NCI-H526 (cell line): ENCODE measurements around the gene SETBP1.

Experiments used
- DNase-seq, 2 experiments: peaks; one replicate each; lab custom pipeline; 2025; lab: John Stamatoyannopoulos, UW

The SETBP1 gene

DNA sequence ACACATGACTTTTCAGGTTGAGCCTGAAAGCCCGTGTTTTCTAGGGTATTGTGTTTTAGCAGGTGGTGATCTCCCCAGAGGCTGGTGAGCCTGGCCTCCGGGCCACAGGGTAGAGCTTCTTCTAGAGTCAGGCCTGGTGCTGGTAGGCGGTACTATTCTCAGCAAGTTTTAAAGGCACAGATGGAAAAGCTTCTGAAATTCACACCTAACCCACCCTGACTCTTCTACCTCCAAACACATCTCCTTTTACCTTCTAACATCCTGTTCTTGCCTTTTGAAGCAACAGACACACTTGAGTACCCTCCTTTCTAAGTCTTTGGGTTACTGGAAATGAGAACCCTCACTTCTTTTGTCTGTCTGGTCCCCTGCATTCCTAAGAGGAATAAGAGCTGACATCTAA, 191.1 kb downstream of the SETBP1 start:
- no peak for DNase-seq

DNA sequence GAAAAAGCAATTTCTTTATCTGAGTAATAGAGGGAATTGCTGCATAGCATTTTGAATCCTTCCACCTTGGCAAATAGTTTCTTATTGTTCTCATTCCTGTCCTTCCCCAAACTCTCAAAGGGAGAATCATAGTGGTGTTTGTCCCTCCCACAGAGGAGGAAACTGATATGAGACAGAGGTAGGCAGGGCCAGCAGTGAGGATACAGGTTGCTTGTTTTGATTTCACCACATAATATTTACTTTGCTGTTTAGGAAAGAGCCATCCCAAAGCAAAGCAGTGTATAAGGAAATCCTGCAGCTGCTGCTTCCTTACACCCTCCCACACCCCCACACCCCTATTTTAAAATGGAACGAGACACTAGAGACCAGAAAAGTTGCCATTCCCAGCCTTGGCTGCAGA, 195.3 kb downstream of the SETBP1 start:
- no peak for DNase-seq

DNA sequence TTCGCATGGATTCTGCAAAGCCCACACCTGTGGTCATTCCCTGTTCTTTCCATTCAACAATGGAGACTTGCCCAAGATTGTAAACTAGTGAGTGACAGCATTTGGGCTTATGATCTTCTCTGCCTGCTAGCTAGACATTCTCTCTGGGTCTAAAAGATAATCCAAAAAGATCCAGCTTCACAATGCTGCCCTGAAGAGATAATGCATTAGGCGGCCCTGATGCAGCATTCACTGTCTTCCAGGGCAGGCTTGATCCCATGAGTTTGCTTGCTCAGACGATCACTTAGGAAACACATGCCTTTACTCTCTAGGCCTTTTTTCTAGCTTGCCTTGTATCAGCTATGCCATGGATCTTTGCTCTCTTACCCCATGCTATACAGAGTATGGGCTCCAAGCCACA, 196.1 kb downstream of the SETBP1 start:
- no peak for DNase-seq

DNA sequence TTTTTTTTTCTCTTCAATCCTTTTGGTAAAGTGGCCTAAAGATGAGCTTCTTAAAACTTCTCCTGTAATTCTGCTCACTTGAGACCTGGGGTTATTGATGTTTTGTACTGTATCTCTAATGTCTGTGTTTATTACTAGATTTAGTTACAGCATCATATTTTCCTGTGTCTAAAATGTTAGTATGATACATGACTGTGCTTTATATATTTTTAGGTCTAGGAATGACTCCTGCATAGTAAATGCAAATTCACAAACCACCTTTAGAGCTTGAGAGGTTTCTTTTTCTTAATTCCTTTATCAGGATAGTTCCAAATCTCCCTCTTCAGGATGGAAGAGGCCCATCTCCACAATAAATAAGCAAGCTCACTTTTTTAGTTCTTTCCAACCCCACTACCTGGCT, 197.6 kb downstream of the SETBP1 start:
- DNase-seq = no peak

DNA sequence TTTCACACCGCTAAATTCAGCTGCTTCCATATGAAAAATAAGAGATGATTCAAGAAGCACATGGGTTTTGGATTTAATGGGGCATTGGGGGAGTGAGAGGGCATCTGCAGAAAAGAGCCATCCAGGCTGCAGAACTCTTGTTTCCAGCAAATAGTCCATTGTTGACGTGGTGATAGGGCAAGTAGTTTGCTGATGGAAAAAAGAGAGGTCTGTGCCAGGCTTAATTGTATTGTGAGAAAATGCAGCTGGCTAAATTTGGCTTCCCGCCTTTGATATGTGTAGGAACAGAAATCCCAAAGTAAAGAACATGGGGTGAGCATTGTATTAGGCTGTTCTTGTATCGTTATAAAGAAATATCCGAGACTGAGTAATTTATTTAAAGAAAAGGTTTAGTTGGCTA, 199.5 kb downstream of the SETBP1 start:
- no peak for DNase-seq

DNA sequence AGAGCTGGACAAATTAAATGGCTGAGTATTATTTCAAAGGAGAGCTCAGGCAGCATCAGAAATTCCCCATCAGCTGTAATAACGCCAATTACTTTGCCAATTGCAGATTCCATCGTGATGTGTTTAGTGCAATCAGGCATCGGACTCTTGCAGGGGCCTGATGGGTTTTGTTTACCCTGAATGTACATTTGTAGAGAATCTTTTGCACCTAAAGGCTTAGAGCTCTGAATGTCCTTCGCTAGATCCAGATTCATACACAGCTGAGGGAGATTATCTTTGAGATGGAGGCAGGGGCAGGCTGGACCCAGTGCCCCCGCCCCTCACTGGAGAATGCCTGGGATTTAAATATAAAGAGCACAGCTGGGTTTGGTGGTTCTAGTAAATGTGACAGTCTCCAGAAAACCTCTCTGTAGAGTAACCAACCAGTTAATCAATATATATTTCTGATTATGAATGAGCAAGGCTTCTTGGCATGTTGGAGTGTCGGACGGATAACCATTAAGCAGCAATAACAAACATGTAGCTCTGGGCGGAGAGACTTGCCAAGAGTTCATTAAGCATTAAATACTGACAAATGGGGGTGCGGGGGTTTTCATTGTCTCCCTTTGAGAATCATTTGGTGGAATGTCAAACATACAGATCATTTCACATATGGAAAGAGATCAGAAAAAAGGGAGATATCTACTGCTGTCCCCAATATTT, 200.9 kb downstream of the SETBP1 start:
- no peak for DNase-seq

DNA sequence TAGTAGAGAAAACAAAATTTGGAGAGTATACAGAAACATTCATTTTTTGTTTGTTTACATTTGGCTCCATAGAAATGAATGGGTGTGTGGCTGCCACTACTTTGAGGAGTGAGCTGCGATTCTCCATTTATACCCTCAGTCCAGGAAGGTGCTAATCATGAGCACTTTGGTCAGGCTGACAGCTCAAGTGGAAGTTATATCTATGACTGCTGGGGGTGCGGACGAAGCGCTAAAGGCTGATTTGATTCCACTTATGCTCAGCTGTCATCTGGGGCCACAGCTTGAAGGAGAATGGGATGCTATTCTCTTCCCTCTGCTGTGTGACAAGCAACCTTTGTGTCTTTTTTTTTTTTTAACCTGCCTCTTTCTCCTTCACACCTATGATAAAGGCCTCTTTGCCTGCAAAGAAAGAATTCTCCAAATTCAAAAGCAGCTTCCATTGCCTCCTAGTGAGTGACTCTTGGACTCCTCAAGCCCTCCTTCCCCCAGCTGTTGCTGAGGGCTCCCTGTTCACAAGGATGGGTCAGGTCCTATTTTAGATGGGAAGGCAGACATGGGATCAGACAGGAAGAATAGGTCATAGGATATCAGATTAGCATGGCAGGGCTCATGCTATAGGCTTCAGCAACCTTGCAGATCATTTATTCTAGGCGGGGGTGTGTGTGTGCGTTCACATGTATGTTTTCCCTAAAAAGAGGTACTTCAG, 201.6 kb downstream of the SETBP1 start:
- DNase-seq = no peak

DNA sequence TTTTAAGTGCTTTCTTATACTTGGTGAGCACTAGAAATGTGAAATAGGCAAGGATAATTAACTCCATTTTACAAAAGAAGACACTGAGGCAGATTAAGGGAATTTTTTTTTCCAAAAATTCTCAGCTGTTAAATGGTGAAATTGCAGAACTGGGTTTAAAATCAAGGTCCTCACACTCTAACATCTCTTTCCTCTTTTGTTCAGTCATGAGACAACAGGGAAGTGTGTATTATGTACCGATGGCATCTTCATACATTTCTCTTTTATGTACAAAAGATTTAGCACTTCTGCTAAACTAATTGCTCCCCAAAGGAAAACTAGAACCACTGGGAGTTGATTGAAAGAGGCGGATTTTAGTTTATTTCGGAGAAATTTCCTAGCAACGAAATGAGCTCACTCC, 203.0 kb downstream of the SETBP1 start:
- DNase-seq = no peak

DNA sequence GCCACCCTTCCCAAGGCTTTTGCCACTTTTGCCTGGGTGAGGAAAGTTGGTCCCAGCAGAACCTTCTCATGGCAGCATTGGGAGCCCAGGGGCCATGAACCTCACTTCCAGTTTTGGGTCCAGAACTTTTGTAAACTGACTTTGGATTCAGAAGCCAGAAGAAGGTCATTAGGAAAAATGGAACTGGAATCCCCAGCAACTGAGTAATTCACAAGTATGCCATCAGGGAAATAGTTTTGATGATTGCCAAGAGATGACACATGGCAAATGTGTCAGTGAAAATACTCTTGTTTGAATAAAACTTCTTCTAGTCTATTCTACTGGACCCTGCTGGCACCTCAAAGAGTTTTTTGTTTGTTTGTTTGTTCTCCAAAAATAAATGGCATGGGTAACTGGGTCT, 203.7 kb downstream of the SETBP1 start:
- DNase-seq = no peak

DNA sequence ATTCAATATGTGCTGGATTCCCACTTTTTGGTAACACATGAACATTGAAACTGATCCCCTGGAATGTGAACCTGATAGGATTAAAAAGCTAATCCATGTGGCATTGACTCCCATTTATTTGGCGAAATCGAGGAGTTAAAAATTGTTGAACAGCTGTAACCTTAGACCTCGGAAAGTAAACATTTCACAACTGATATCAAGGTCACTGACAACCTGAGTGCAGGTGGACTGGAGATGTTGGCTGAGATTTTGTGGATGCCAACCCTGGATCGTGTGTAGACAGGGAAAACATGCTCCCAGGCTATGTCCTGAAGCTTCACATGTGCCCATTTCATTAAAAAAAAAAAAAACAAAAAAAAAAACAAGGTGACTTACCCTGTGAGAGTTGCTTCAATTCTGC, 204.8 kb downstream of the SETBP1 start:
- no peak for DNase-seq

DNA sequence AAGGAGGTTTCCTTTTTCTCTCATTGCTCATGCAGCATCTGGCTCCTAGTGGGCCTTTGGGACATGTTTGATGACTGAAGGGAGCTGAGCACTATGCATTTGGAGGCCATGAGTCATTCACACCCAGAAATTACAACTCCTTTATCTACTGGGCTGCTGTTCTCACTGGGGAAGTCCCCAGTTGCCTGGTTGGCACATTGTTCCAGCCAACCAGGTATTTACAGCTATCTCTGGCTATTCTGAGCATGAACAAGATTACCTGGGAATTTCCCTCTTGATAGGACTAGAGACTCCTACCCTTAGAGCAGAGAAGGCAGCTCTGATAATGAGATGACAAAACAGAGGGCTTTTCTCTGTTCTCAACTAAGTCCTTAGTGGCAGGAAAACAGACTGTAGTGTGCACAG, 206.5 kb downstream of the SETBP1 start:
- DNase-seq = no peak

DNA sequence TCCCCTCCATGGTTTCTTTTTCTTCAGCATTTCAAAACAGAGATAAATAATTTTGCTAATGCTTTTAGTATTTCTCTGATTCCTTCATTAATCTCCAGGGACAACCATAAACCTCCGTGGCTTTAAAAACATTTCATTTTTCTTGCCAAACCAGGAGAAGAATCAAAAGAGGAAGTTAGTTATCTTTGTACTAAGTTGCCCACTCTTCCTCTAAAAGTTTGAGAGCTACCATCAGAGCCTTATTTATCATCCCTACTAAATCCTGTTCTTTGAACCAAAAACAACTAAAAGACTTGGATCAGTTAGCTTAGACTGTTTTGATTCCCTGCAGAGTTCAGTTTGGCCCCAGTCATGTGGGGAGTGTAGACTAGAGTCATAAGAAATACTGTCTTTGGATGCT, 208.4 kb downstream of the SETBP1 start:
- no peak for DNase-seq

DNA sequence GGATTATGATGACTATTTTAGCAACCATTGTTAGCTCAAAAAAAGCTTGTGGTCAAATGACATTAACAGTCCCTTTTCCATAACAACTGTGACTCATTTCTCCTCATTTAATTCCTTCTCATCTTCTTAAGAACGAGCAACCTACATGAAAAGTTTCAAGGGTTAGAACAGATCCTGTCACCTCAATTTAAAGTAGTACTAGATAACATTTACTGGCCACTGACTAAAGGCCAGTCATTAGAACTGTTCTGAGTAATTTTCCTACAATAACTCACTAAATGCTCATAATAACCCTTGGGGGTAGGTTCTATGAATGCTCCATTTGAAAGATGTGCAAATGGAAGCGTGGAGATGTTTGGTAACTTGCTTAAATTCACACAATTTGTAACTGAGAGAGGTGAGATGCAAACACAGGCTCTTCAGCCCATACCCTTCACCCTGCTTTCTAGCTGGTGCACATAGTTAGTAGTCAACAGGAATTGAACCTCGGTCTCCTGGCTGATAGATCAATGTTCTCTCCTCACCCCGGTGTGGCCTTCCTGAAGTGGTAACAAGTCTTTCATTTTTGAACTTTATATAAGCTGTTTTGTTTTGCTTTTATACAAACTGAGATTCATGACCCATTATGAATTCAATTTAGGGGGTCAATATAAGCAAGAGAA, 212.5 kb downstream of the SETBP1 start:
- no peak for DNase-seq

DNA sequence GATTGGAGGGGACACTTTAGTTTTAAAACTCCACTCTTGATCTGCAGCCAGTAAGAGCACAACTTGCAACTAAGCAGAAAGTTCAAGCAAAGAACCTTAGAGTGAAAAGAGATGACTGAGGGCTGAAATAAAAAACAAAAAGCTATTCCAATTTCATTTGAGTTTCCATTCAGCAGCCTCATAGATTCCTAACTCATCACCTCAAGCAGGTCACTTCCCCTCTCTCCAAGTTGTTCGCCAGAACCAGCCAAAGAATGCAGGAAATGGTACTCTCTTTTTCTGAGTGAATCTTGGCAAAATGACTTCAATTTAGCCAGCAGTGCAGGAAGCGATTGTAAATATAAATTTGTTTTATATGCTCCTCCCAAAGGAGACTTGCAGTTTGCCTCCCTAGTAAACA, 213.3 kb downstream of the SETBP1 start:
- no peak for DNase-seq

DNA sequence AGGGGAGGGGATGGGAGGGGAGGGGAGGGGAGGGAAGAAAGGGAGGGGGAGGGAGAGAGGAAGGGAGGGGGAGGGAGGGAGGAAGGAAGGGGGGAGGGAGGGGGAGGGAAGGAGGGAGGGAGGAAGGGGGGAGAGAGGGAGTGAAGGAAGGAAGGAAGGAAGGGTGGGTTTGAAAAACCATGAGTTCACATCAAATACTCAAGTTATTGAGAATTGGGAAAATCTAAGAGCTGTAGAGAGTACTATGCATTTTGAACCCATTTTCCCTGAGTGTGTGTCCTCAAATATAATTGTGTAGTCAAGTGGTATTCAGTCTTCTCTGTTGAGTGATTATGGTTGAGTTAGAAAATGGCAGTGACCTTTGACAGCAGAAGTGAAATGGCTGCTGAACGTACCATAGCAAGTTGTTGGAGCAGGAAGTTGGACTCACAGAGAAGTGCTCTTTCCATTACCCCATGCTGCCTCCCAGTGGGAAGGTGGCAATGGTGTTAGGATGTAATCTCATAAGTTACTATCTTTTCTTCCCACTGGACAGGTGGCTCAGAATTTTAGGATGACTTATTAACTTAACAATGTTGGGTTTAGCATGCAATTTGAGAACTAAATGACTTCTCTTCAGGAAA, 214.6 kb downstream of the SETBP1 start:
- DNase-seq = peak; percentile 52 to 57

DNA sequence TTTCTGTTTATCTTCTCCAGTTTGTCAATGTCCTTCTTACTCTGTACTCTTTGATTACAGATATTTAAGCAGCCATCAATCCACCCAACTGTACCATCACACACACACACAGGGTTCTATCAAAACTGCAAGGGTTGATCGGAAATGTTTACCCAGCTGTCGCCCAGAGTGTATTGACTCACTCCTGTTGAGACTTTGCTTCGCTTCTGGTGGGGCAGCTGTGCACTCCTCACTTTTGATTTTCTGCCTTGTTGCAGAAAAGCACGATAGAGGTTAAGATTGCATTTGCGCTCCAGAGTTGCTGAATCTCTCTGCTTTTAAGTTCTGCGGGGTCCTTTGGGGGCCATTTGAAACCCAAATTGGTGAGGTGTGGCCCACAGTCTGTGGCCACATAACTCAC, 216.2 kb downstream of the SETBP1 start:
- DNase-seq = no peak

DNA sequence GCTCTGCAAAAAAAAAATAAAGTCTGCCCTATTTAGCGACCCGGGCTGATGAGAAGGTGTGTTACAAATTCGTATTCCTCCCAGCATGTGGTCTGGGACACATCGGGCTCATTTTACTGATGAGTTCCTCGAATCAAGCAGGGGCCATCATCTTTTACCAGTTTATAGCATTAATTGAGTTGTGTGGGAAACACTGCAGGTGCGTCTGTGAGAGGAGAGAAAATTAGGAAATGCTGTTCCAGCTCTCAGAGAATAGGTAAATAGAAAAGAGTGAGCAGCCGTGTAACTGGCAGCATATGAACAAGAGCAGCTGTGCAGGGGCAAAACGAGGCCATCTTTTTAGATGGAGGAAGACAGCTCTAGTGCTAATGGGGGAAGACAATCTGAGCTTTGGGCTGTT, 216.7 kb downstream of the SETBP1 start:
- DNase-seq = no peak

DNA sequence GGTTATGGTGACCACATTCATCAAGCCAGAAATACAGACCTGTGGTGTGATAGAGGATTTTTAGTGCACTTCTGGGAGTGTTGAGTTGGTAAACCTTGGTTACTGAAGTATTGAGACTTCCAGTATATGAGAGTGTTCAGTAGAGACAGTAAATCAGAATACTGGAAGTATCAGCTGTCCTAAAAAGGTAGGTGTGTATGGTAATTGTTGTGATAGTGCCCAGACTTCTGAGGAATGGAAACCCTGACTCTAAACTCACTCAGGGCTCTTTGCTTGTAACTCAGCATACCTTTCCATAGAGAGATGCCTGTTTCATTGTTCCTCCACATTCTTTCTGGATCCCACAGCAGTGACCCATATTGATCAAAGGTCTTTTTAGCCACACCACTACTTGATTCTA, 217.1 kb downstream of the SETBP1 start:
- DNase-seq = no peak

DNA sequence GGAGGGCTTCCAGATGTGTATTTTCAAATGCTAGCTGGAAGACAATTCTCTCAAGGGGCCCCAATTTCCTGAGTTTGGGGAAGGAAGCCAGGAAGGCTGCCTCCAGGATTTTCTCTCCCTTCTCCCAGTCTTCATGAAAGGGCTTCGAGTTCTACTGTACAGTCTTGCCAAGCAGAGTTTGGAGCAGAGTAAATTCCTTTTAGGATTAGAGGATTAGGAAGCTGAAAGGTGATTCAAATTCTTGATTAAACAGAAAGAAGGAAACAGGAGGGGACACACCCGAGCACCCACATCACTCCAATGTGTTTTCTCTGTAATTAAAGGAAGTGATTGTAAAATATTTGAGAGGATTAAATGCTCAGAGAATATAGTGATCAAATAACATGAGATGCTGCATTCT, 217.8 kb downstream of the SETBP1 start:
- no peak for DNase-seq

DNA sequence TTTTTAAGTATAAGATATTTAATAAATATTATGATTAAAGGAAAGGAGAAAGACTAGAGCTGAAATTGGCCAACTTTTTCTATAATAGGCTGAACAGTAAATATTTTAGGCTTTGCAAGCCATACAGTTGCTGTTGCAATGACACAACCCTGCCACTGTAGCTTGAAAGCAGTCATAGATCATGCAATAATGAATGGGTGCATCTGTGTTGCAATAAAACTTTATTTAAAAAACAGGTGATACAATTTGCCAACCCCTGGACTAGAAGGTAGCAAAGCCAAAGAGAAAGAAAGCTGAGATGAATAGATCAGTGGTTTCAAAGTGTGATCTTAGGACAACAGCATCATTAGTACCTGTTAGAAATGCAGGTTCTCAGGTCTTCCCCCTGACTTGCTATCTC, 219.1 kb downstream of the SETBP1 start:
- DNase-seq = no peak

DNA sequence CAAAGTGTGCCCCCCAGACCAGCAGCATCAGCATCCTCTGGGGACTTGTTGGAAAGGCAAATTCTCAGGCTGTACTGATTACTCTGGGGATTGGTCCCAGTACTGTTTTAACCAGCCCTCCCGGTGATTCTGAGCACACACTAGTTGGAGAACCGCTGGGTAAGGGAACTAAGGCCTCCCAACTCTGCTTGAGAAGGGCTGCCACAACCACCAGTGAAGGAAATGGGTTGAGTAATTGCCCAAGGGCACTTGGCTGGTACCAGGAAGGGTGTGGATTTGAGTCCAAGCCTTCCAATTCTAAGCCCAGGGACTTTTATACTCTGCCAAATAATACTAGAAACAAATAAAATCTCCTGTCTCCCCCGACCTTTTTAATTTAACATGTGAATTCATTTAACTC, 219.9 kb downstream of the SETBP1 start:
- peak; percentile 1 to 41 for DNase-seq

DNA sequence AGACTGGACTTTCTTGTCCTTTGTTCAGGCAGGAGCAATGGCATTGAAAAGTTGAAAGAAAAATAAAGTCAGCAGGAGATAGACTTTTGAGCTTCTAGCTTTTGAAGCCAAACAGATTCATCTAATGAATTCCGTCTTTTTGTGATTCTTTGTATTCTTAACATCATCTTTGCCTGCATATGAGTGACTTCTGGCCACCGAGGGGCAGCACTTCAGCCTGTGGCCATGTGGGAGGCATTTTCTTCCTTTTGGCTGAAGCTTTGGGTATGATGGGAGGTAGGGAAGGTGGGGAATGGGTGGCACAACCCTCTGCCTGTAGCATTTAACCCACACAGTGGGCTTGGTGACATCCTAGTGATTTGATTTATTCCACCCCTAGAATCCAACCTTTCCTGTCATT, 220.6 kb downstream of the SETBP1 start:
- DNase-seq = peak in 1 of 2 experiments; percentile 11

DNA sequence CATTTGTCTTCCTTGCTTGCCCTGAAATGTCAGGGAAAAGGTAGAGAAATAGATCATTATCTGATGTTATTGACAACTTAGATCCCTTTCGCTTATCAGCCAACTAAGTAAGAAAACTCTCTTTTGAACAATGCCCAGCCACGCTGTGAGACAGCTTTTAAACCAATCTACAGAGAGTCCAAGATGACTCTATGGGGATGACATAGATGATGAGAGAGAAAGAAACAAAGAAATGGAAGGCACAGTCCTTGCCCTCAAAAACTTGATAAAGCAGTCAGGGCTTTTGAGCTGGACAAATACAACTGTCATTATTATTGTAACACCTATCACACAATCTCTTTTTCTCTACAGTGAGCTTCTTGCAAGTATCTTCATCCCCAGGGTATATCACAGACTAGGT, 222.6 kb downstream of the SETBP1 start:
- no peak for DNase-seq
